Activated CD8-positive, alpha-beta T cell treated with anti-CD3 and anti-CD28 coated beads, Interleukin-2, amount 10 ng/mL, durations not matched to agents 7 days and 5 days (primary cell): Measurements from ENCODE around the gene SQOR. TPM values are rescaled to one million over a fixed set of nuclear protein-coding genes. Genes with fewer than 3 reads are reported as not detected.
A peak's percentile ranks its signal among the peaks of the same experiment; 100 is the strongest.
"Not testable (repeated sequence)": the region's sequence is repeated elsewhere in the genome, so short reads cannot be mapped to it uniquely, and the experiment has no call there.

ENCODE experiments used
- ATAC-seq: fragments of 150-1000 bp; cut with Tn5 transposase; one replicate; pipeline ENCODE4 v1.10.0; 2021; ENCODE audit warnings: moderate library complexity
- CTCF ChIA-PET: fragments of 350-600 bp; sonication (Branson Sonifier 250); formaldehyde crosslinking; loops from one replicate; lab custom pipeline; 2021; ENCODE audit warnings: antibody characterized with exemption; lab: Charles Lee
- POLR2A ChIA-PET: fragments of 350-600 bp; sonication (Branson Sonifier 250); formaldehyde crosslinking; loops from one replicate; lab custom pipeline; 2021; ENCODE audit warnings: antibody characterized with exemption; lab: Charles Lee
- DNase-seq: peaks from one replicate; pipeline ENCODE4 v3.0.0-alpha.2; 2020
- H3K27ac Mint-ChIP-seq: one replicate; pipeline ENCODE4 v1.8.0; 2021; ENCODE audit warnings: mild to moderate bottlenecking, mixed read lengths
- H3K27me3 Mint-ChIP-seq: one replicate; pipeline ENCODE4 v1.8.0; 2021; ENCODE audit warnings: low read depth, mixed read lengths
- H3K36me3 Mint-ChIP-seq: one replicate; pipeline ENCODE4 v1.8.0; 2021; ENCODE audit warnings: low read depth, mixed read lengths
- H3K4me1 Mint-ChIP-seq: one replicate; pipeline ENCODE4 v1.8.0; 2021; ENCODE audit warnings: low read depth, mixed read lengths
- H3K4me3 Mint-ChIP-seq: one replicate; pipeline ENCODE4 v1.8.0; 2021; ENCODE audit warnings: mild to moderate bottlenecking, mixed read lengths
- H3K9me3 Mint-ChIP-seq: one replicate; pipeline ENCODE4 v1.8.0; 2022; ENCODE audit warnings: mixed read lengths; ENCODE audit not compliant: insufficient read depth
- total RNA-seq, 2 experiments: library from RNA; stranded (reverse); gene quantifications; one replicate each; pipeline ENCODE4 v1.2.3, GENCODE V29; 2021

The SQOR gene
- total RNA-seq, 2 experiments from 2014 or later = 75.8 to 79.6 TPM

DNA sequence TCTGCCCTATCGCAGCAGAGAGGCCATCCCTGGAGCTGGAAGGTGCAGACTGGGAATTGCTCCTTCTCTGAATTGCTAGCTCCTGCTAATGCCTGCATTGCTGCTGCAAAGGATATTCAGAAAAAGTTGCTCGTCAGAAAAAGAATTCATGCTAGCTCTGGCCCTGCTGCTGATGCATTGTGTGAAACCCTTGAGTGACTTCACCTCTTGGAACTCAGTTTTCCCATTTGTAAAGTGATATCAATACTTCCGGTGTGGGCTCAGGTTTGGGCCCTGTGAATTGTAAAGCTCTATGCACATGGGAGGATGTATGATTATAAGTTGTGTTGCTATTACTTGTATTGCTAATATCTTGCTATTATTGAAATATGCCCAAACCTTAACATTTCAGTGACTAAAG is 11.4 kb downstream of the SQOR start:
- H3K27ac Mint-ChIP-seq = no peak overlapping the region
- no peaks in the 10 kb centered on the region for H3K9me3 Mint-ChIP-seq
- no peak overlapping the region for H3K4me3 Mint-ChIP-seq
- no peaks in the 10 kb centered on the region for H3K27me3 Mint-ChIP-seq
- H3K36me3 Mint-ChIP-seq = peaks cover 43% of the 10 kb centered on the region
- ATAC-seq (no peak), DNase-seq (no peak)
- H3K4me1 Mint-ChIP-seq = peaks cover 57% of the 10 kb centered on the region
- POLR2A ChIA-PET = interaction anchor here (3.9 kb wide), 1 partner anchor 11 kb away, joined by 23 read pairs; the partner anchor contains the start of gene SQOR
- CTCF ChIA-PET = interaction anchor here (0.9 to 2.0 kb wide), 4 partner anchors 9 to 215 kb away, joined by 3 to 8 read pairs (median 4); no protein-coding TSS in a partner anchor

DNA sequence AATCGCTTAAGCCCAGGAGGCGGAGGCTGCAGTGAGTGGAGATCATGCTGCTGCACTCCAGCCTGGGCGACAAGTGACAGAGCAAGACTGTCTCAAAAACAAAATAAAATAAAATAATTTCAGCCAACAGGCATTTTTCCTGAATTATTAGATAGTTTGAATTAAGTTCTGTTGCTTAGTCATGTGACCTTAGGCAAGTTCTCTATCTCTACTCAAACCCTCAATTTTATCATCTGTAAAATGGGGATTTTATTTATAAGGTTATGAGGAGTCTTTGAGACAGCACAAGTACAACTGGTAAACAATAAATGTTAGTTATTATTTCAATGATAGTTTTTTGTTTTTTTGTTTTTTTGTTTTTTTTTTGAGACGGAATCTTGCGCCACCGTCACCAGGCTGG is 13.0 kb downstream of the SQOR start:
- POLR2A ChIA-PET = no interaction called here
- CTCF ChIA-PET = no interaction called here
- Mint-ChIP-seq H3K36me3 (peaks cover 37% of the 10 kb centered on the region), H3K4me3 (no peak overlapping the region), H3K9me3 (no peaks in the 10 kb centered on the region), H3K4me1 (peaks cover 45% of the 10 kb centered on the region), H3K27ac (no peak overlapping the region), H3K27me3 (no peaks in the 10 kb centered on the region)
- DNase-seq = no peak
- ATAC-seq = no peak

DNA sequence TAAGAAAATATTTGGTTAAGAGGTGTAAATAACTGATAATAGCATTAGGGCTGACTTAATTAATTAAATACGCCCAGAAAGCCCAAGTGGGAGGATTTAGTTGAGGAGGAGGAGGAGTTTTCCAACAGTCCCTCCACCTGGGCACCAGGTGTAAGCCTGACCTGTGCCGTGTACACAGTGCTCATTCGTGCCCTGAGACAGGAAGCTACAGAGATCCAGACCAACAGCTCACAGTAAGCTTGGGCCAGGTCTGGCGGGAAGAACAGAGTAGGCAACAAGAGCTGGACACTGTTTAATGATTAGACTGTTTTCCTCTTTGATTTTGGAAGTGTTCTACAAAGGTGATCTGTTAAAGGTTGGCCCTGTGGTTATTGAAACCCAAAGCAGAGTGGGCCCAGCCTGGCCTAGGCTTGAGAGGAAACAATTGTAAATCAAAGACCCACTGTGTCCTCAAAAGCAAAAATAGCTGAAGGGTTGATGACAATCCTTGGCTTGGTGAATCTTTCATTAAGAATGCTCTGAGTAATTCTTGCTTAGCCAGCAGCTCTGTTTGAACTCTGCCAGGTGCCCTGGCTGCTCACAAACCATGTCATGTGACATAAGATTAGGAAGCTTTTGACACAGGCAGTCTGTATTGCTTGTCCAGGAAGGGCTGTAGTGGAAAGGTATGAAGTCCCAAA is 13.8 kb downstream of the SQOR start:
- Mint-ChIP-seq H3K36me3 (peaks cover 34% of the 10 kb centered on the region), H3K4me1 (peaks cover 45% of the 10 kb centered on the region), H3K27me3 (no peaks in the 10 kb centered on the region), H3K27ac (peak overlapping the region; percentile 14), H3K4me3 (no peak overlapping the region), H3K9me3 (no peaks in the 10 kb centered on the region)
- ChIA-PET CTCF (interaction anchor here (1.0 kb wide), 1 partner anchor 12 kb away, joined by 3 read pairs; no protein-coding TSS in a partner anchor), POLR2A (interaction anchor here (0.7 to 1.0 kb wide), 2 partner anchors 11 to 13 kb away, joined by 3 to 4 read pairs; partner anchors contain the start of gene SQOR)
- no peak for ATAC-seq
- DNase-seq = no peak

DNA sequence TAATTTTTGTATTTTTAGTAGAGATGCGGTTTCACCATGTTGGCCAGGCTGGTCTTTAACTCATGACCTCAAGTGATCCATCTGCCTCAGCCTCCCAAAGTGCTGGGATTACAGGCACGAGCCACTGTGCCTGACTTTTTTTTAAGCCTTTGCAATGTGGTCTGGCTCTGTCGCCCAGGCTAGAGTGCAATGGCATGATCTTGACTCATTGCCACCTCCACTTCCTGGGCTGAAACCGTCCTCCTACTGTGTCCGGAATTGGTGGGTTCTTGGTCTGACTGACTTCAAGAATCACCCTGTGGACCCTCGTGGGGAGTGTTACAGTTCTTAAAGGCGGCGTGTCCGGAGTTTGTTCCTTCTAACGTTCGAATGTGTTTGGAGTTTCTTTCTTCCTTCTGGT is 15.2 kb downstream of the SQOR start:
- H3K4me3 Mint-ChIP-seq, H3K9me3 Mint-ChIP-seq, DNase-seq, H3K27me3 Mint-ChIP-seq, ATAC-seq, POLR2A ChIA-PET: not testable (repeated sequence)
- Mint-ChIP-seq H3K36me3 (peaks cover 28% of the 10 kb centered on the region), H3K4me1 (peaks cover 38% of the 10 kb centered on the region), H3K27ac (peak overlapping the region; percentile 53)
- CTCF ChIA-PET = interaction anchor here (1.1 kb wide), 2 partner anchors 10 to 14 kb away, joined by 3 read pairs; no protein-coding TSS in a partner anchor

DNA sequence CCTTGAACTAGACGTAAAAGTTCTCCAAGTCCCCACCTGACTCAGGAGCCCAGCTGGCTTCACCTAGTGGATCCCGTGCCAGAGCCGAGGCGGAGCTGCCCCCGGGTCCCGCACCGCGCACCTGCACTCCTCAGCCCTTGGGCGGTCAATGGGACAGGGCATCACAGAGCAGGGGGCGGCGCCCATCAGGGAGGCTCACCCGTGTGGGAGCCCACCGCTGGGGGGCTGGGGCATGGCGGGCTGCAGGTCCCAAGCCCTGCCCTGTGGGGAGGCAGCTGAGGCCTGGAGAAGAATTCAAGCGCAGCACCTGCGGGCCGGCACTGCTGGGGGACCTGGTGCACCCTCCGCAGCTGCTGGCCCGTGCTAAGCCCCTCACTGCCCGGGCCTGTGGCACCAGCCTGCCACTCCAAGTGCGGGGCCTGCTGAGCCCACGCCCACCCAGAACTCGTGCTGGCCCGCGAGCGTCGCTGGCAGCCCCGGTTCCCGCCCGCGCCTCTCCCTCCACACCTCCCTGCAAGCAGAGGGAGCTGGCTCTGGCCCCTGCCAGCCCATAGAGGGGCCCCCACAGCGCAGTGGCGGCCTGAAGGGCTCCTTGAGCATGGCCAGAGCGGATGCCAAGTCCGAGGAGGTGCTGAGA is 16.2 kb downstream of the SQOR start:
- ATAC-seq (no peak), DNase-seq (no peak)
- POLR2A ChIA-PET = no interaction called here

DNA sequence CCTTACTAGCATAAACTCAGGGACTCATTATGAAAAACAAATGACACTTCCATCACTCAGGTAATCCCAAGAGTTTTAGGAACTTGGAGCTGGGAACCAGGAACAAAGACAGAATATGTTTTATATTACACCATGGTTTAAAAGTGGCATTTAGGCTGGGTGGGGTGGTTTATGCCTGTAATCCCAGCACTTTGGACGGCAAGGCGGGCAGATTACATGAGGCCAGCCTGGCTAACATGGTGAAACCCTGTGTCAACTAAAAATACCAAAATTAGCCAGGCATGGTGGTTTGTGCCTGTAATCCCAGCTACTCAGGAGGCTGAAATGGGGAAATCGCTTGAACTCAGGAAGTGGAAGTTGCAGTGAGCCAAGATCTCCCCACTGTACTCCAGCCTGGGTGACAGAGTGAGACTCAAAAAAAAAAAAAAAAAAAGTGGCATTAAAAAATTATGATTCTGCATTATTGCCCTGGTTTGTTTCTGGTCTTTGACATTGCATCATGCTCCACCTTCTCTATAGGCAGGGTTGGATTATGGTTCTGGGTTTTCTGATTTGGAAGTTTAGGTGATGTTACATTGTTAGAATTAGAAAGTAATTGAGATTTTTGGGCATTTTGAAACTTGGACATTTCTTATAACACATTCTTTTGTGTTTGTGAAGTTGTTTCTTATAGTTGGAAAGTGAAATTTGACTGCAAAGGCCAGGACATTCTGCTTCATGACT is 19.0 kb downstream of the SQOR start:
- ChIA-PET POLR2A (no interaction called here), CTCF (no interaction called here)
- Mint-ChIP-seq H3K27ac (no peak overlapping the region), H3K27me3 (no peaks in the 10 kb centered on the region), H3K9me3 (no peaks in the 10 kb centered on the region), H3K4me3 (no peak overlapping the region), H3K4me1 (peaks cover 24% of the 10 kb centered on the region), H3K36me3 (peaks cover 17% of the 10 kb centered on the region)
- no peak for DNase-seq
- ATAC-seq = no peak

More for the DNA sequence above, 16.2 kb downstream of the SQOR start:
- Mint-ChIP-seq H3K9me3 (no peaks in the 10 kb centered on the region), H3K4me3 (no peak overlapping the region), H3K27me3 (no peaks in the 10 kb centered on the region), H3K36me3 (peaks cover 22% of the 10 kb centered on the region), H3K27ac (no peak overlapping the region), H3K4me1 (peaks cover 31% of the 10 kb centered on the region)
- CTCF ChIA-PET = interaction anchor here (1.1 kb wide), 2 partner anchors 11 to 15 kb away, joined by 3 read pairs; no protein-coding TSS in a partner anchor

DNA sequence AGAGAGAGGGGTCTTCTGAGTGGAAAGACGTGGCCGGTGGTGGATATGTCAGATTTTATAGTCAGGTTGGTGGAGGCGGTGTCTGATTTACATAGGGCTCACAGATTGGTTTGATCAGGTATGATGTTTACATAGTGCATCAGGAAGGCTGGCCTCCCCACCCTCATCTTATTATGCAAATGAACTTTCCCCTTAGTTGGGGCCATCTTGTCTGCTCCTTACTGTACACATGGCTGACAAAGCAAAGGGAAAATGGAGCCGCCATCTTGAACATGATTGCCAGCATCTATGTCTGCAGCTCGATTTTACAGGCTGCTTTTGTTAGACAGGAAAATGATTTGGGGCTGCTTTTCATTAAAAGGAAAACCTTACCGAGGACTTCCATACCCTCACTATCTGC is 19.9 kb downstream of the SQOR start:
- H3K4me1 Mint-ChIP-seq = peaks cover 19% of the 10 kb centered on the region
- H3K4me3 Mint-ChIP-seq = no peak overlapping the region
- ATAC-seq (no peak), DNase-seq (no peak)
- H3K27ac Mint-ChIP-seq = no peak overlapping the region
- H3K36me3 Mint-ChIP-seq = peaks cover 19% of the 10 kb centered on the region
- ChIA-PET CTCF (no interaction called here), POLR2A (no interaction called here)
- no peaks in the 10 kb centered on the region for H3K27me3 Mint-ChIP-seq
- no peaks in the 10 kb centered on the region for H3K9me3 Mint-ChIP-seq

DNA sequence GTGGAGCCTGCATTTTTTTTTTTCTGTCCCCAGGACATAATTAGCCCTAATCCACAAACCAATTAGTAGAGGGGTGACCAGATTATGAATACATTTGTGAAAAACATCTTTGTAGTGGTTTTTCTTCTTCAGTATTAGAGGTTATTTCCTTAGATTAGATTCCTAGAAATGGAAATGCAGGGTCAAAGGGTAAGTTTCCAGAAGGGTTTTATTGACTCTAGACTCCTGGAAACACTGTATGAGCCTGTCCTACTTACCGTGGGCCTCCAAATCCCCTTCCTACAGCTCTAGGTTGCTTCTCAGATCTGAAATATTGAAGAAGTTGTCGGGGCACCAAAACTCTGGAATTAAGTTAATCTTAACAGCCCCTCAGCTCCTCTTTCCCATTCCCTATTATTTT is 22.4 kb downstream of the SQOR start:
- DNase-seq = no peak
- Mint-ChIP-seq H3K4me3 (no peak overlapping the region), H3K36me3 (peaks cover 19% of the 10 kb centered on the region), H3K4me1 (peaks cover 12% of the 10 kb centered on the region), H3K27ac (no peak overlapping the region), H3K9me3 (no peaks in the 10 kb centered on the region), H3K27me3 (no peaks in the 10 kb centered on the region)
- CTCF ChIA-PET = interaction anchor here (0.8 kb wide), 1 partner anchor 18 kb away, joined by 4 read pairs; no protein-coding TSS in a partner anchor
- POLR2A ChIA-PET = no interaction called here
- no peak for ATAC-seq

DNA sequence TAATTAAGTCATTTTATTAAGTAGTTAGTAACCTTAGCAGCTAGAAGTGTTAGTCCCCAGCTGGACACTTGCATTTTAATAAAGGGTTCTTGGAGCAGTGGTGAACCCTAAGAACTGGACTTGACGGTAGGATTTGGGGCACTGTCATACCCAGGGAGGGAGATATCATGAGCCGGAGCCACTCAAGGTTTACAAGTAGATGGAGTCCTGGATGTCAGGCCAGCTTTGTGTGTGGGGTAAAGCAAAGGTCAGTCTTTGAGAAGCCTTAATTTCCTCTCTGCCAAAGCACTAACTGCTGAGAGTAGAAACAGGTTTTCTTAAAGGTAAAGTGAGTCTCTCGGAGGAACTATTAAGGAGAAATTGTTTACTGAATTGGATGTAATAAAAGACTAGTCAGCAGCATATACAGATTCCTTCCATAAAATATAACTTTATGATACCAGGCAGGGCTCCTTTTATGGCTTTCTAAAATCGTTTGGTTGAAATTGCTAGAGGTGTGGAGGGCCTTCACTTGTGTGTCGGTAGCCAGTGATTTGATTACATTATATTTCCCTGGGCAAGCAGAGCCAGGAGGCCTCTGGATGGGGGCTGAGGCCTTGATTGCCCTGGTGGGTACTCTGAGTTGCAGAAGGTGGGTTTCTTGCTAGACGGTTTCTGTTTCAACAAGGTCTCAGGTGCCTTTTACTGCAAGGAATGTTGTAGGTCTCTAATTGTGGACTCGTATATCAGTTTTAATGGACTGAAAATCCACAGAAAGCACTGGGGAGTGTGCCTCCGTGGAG is 23.1 kb downstream of the SQOR start:
- Mint-ChIP-seq H3K4me1 (peaks cover 12% of the 10 kb centered on the region), H3K4me3 (no peak overlapping the region), H3K36me3 (peaks cover 23% of the 10 kb centered on the region), H3K9me3 (no peaks in the 10 kb centered on the region), H3K27me3 (no peaks in the 10 kb centered on the region), H3K27ac (no peak overlapping the region)
- ChIA-PET POLR2A (no interaction called here), CTCF (interaction anchor here (0.8 kb wide), 1 partner anchor 17 kb away, joined by 4 read pairs; no protein-coding TSS in a partner anchor)
- DNase-seq = no peak
- no peak for ATAC-seq

DNA sequence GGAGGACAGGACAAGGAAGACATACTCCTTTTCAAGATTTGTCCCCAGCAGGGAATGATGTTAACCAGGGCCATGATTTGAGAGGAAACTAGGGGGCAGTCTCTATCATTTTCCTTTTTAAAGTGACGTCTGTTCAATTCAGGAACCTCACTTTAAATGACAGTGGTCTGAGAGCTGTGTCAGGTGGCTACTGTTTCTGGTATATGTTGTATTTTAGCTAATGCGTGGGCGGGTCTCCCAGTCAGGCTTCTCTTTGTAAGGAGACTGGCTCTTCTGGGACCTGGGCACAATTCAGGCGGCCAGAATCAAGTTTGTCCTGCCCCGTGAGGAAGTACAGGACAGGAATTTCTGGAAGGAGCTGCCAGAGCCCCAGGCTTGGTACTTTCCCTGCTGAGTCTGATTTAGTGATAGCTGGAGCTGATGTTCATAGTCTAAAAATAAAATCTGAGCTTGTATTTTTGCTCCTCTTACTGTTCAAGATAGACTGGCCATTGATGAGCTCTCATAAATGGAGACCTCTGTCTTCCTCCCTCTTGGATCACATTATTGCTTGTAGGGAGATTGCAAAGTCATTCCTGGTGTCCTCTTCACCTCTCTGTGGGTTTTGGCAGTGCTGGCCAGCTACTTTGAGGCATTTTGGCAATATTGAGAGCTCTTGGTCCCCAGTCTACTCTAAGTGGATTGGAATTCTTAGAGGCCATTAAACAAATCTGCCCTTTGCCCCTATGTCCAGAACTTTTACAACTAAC is 25.6 kb downstream of the SQOR start:
- DNase-seq (no peak), ATAC-seq (no peak)
- peaks cover 41% of the 10 kb centered on the region for H3K36me3 Mint-ChIP-seq
- ChIA-PET POLR2A (no interaction called here), CTCF (interaction anchor here (0.8 kb wide), 1 partner anchor 12 kb away, joined by 3 read pairs; no protein-coding TSS in a partner anchor)
- peaks cover 10% of the 10 kb centered on the region for H3K4me1 Mint-ChIP-seq
- no peaks in the 10 kb centered on the region for H3K9me3 Mint-ChIP-seq
- no peak overlapping the region for H3K27ac Mint-ChIP-seq
- no peak overlapping the region for H3K4me3 Mint-ChIP-seq
- H3K27me3 Mint-ChIP-seq = no peaks in the 10 kb centered on the region
